Right cardiac atrium (tissue), 5 donors: Measurements from ENCODE around the gene DELE1. TPM values are rescaled to one million over a fixed set of nuclear protein-coding genes. Genes with fewer than 3 reads are reported as not detected.

Source experiments
- ATAC-seq, 2 donors: fragments of 200-7000 bp; cut with Tn5 transposase; one replicate each; pipeline versions ENCODE4 v1.8.0 to v1.9.1; 2020; ENCODE audit warnings: moderate library complexity in 2 of 2, mild to moderate bottlenecking in 1 of 2
- DNase-seq, 3 donors: peaks; one replicate each; pipeline ENCODE4 v3.0.0-alpha.2; 2020
- H3K27ac ChIP-seq: one replicate; pipeline ENCODE4 v1.5.1; 2013; ENCODE audit warnings: mild to moderate bottlenecking, low read length, control low read depth, moderate library complexity
- H3K27me3 ChIP-seq: one replicate; pipeline ENCODE4 v1.6.1; 2013; ENCODE audit not compliant: control insufficient read depth, insufficient read depth
- H3K4me1 ChIP-seq: one replicate; pipeline ENCODE4 v1.6.1; 2013; ENCODE audit warnings: low read length; ENCODE audit not compliant: control insufficient read depth, insufficient read depth
- H3K4me3 ChIP-seq: one replicate; pipeline ENCODE4 v1.5.1; 2013; ENCODE audit warnings: low read length, control low read depth
- H3K9me3 ChIP-seq: one replicate; pipeline ENCODE4 v1.6.1; 2013; ENCODE audit warnings: low read length; ENCODE audit not compliant: control insufficient read depth
- WGBS: extraction: QIAGEN DNeasy Blood & Tissue Kit; methylation state at CpG from one replicate; pipeline ENCODE4 v1.1.7; 2013; 5-methylcytosine and 5-hydroxymethylcytosine counted together
- intact Hi-C, 4 donors: fragments of 100-400 bp; cut with DNase I; formaldehyde crosslinking; loops; one replicate each; pipeline versions ENCODE4 v1.11.0 to v1.14.0; 2022 to 2023
- long read RNA-seq, 4 donors: library from polyadenylated mRNA; unstranded; transcript quantifications; one replicate each; pipeline ENCODE4 v2.0.0, GENCODE V29; 2020 to 2021
- polyA plus RNA-seq: library from polyadenylated mRNA; stranded (reverse); fragments of 200-250 nt; gene quantifications from one replicate; pipeline ENCODE4 v1.2.3, GENCODE V29; 2013
- total RNA-seq, 4 donors: library from RNA; stranded (reverse); fragmentation: NEBNext Ultra II Directional; extraction: Animal tissue kit (Norgen Biotek cat#: 25700); gene quantifications; one replicate each; pipeline ENCODE4 v1.2.1, GENCODE V29; 2021
- donor health status: healthy with polysubstance abuse.
- donor health status: DM: no; HTN: yes; CAD: no.
- donor health status: DM: no; HTN: no; CAD: no.
- donor health status: DM: no; HTN: yes; CAD: no; lungs with severe emphysema.
- donor health status: DM: yes; HTN: yes; CAD: no.

Gene DELE1
- 100 to 1,000 TPM in 2 of 4 donors, 10 to 100 TPM in 2; 82.6 to 109 (median 99.2) TPM for total RNA-seq
- polyA plus RNA-seq: 62.0 TPM
- long read RNA-seq, donor 1, full-length matches to known transcripts: 31 of 92 reads
- long read RNA-seq, donor 1, partial matches to known transcripts: 38 of 92 reads
- long read RNA-seq, donor 1, other reads (novel, unspliced or antisense): 23 of 92 reads
- long read RNA-seq, donor 2, full-length matches to known transcripts: 29 of 75 reads
- long read RNA-seq, donor 2, partial matches to known transcripts: 30 of 75 reads
- long read RNA-seq, donor 2, other reads (novel, unspliced or antisense): 16 of 75 reads
- long read RNA-seq, donor 3, full-length matches to known transcripts: 73 of 195 reads
- long read RNA-seq, donor 3, partial matches to known transcripts: 70 of 195 reads
- long read RNA-seq, donor 3, other reads (novel, unspliced or antisense): 52 of 195 reads
- long read RNA-seq, donor 4, full-length matches to known transcripts: 31 of 94 reads
- long read RNA-seq, donor 4, partial matches to known transcripts: 39 of 94 reads
- long read RNA-seq, donor 4, other reads (novel, unspliced or antisense): 24 of 94 reads

DNA sequence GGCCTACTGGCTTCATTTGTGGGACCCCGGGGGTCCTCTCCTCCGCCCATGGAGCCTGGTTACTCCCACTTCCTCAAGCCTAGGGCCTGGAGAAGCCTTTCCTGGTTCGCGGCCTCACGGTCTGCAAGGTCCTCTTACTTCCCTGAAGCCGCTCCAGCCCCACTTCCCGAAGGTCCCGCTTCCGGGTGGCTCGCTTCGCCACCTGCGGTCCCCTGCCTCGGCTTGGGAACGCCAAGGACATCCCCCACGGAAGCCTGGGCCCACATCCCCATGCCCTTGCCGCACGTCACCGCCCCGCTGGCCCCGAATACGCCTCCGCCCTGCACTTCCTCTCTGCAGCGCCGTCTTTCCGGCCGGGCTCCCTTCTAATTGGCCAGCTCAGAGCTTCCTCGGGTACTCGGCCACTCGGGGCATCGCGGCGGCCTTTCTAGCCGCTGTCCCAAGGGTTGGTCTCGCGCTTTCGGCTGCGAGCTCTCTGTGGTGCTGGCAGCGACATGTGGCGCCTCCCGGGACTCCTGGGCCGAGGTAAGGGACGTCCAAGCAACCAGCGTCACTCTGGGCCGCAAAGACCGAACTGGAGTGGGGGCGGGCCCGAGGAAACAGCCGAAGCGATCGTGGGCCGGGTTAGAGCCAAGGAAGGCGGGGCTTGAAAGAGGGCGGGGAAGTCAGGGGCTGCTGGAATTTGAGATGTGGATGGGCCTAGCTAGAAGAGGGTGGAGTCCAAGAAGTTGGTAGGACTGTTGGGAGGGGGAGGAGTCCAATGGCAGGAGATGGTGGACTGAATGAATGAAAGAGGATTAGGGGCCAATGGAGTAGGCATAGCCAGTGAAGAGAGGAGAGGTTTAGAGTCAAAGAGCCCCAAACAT is at the start of gene DELE1:
DELE1 (plus strand) TSS at position 424 of the 866 bp plus-strand sequence; CDS start at position 495, 71 bp downstream.
- Histone ChIP-seq H3K4me1 (peaks cover 2% of the 10 kb centered on the region), H3K9me3 (no peaks in the 10 kb centered on the region), H3K27me3 (no peaks in the 10 kb centered on the region), H3K4me3 (peak within 1 kb of the TSS; percentile 50), H3K27ac (peak within 1 kb of the TSS; percentile 89)
- intact Hi-C loops: loop anchor here in 1 of 4 donors (5.0 kb wide), 1 partner anchor 34 kb away; the partner anchor contains the start of gene PCDH12
- ATAC-seq: peak; percentile 98
- peak; percentile 96 to 98 (median 98) for DNase-seq
- WGBS: under 1% methylated on average over 53 of the region's 53 CpGs

DNA sequence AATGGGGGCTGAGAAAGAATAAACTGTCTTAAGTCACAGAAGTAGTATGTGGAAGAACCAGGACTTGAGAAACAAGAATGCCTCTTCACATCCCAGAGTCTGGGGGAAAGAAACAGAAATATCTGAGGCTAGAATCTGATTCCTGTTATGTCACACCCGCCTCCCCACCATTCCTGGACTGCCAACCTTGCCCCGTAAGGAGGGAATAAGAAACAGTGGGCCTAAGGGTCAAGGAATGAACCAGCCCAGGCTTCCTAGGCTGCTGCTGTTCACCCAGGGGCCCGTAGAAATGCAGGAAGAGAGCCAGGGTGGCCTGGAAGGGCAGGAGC is 49.8 kb upstream of the DELE1 start:
- H3K4me3 ChIP-seq: no peak overlapping the region
- no peak overlapping the region for H3K27ac ChIP-seq
- WGBS: 65% methylated on average over 3 of the region's 3 CpGs
- intact Hi-C loops: loop anchor here in 1 of 4 donors (10.0 kb wide), 1 partner anchor 69 kb away; no protein-coding TSS in a partner anchor
- DNase-seq (no peak), ATAC-seq (no peak)
- H3K4me1 ChIP-seq: peaks cover 4% of the 10 kb centered on the region
- no peaks in the 10 kb centered on the region for H3K9me3 ChIP-seq
- H3K27me3 ChIP-seq: no peaks in the 10 kb centered on the region

- intact Hi-C loops: loop anchor here in 1 of 4 donors (10.0 kb wide), 1 partner anchor 70 kb away; no protein-coding TSS in a partner anchor
- DNase-seq (peak in 1 of 3 donors; percentile 51), ATAC-seq (no peak)
- H3K27ac ChIP-seq: peak overlapping the region; percentile 21
- no peaks in the 10 kb centered on the region for H3K27me3 ChIP-seq
- H3K9me3 ChIP-seq: no peaks in the 10 kb centered on the region
- WGBS: 33% methylated on average over 16 of the region's 16 CpGs
- peak overlapping the region; percentile 90 for H3K4me3 ChIP-seq
- H3K4me1 ChIP-seq: peaks cover 4% of the 10 kb centered on the region
Measured at GRCh38 chr5:141874262-141874964, 49.3 kb upstream of the DELE1 start.

GRCh38 chr5:141875022-141875740 is 48.5 kb upstream of the DELE1 start:
- WGBS: 19% methylated on average over 9 of the region's 9 CpGs
- peak overlapping the region; percentile 32 for H3K27ac ChIP-seq
- H3K27me3 ChIP-seq: no peaks in the 10 kb centered on the region
- intact Hi-C loops: loop anchor here in 3 of 4 donors (5.0 to 10.0 kb wide), 3 partner anchors 48 to 173 kb away; no protein-coding TSS in a partner anchor
- H3K4me1 ChIP-seq: peaks cover 5% of the 10 kb centered on the region
- ATAC-seq (no peak), DNase-seq (no peak)
- H3K9me3 ChIP-seq: no peaks in the 10 kb centered on the region
- H3K4me3 ChIP-seq: peak overlapping the region; percentile 90

DNA sequence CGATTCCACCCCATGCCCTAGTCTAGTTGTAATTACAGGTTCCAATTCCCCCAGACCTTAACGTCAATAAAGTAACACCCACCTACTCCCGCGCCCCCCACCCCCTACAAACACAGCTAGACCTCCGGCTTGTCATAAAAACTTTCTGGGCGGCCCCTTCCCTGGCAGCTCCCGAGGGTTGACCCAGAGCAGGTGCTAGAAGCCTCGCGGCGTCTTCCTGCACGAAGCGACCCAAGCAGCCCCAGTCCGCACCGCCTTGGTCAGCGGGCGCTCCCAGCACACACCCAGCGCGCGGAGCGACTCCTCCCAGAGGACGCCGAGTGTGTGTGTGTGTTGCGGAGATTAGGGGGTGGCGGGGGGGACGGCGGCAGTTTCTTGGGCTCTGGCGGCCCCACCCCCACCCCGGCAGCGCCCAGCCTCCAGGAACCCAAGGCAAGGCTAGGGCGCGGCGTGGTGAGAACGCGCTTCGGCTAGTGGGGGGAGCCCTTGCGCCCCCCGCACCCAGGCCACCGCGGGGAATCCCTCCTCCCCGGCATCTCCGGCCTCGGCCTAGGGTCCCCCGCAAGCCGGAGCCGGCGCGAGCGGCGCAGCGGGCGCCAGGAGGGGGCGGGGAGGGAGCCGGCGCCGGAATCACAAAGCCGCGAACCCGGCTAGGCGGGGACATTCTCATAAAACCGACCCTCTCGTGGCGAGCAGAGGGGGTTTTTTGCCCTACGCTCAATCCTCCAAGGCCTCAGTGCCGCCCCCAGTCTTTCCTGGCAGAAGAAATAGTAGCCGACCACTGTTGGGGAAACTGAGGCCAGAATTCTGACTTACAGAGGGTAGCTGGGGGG is 47.7 kb upstream of the DELE1 start:
- WGBS: under 1% methylated on average over 65 of the region's 65 CpGs
- DNase-seq (peak; percentile 53 to 79 (median 73)), ATAC-seq (peak; percentile 4 to 42)
- Histone ChIP-seq H3K4me1 (peaks cover 6% of the 10 kb centered on the region), H3K27me3 (no peaks in the 10 kb centered on the region), H3K9me3 (no peaks in the 10 kb centered on the region), H3K27ac (peak overlapping the region; percentile 65), H3K4me3 (peak overlapping the region; percentile 90)
- intact Hi-C loops: loop anchor here in 3 of 4 donors (5.0 to 10.0 kb wide), 3 partner anchors 49 to 174 kb away; no protein-coding TSS in a partner anchor

GRCh38 chr5:141876628-141877355 is 46.9 kb upstream of the DELE1 start:
- peak in 2 of 3 donors; percentile 68 to 75 for DNase-seq
- 1% methylated on average over 42 of the region's 42 CpGs for WGBS
- intact Hi-C loops: loop anchor here in 3 of 4 donors (5.0 to 10.0 kb wide), 3 partner anchors 49 to 174 kb away; no protein-coding TSS in a partner anchor
- no peaks in the 10 kb centered on the region for H3K27me3 ChIP-seq
- peaks cover 3% of the 10 kb centered on the region for H3K4me1 ChIP-seq
- no peak for ATAC-seq
- peak overlapping the region; percentile 65 for H3K27ac ChIP-seq
- peak overlapping the region; percentile 90 for H3K4me3 ChIP-seq
- H3K9me3 ChIP-seq: no peaks in the 10 kb centered on the region

- DNase-seq: peak in 2 of 3 donors; percentile 68 to 70
- intact Hi-C loops: loop anchor here in 3 of 4 donors (2.0 to 10.0 kb wide), 4 partner anchors 50 to 175 kb away; no protein-coding TSS in a partner anchor
- H3K27me3 ChIP-seq: no peaks in the 10 kb centered on the region
Measured at GRCh38 chr5:141877356-141878185, 46.1 kb upstream of the DELE1 start.

DNA sequence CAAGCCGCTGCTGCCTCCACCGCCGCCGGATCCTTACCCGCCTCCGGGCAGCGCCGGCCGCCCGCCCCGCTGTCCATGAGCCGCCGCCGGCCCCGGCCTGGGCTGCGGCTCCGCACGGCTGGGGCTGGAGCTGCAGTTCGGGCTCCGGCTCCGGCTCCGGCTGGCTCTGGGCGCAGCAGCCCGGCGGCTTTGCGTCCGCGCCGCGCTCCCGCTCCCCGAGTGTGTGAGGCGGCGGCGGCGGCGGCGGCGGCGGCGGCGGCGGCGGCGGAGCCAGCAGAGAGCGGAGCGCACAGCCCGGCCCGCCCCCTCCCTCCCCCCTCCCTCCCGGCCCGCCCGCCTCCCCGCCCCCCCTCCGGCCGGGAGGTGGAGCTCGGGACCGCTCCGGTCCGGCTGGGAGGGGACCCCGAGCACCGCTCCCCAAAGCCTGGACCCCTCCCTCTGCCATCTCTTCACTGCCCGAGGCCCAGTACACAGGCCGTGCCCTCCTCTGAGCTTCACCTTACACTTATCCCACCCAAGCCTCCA is 45.4 kb upstream of the DELE1 start, which contains the start of gene PCDH1:
PCDH1 (minus strand) TSS at position 225 of the 525 bp plus-strand sequence; CDS start at position 77, 148 bp downstream.
- peak within 1 kb of the TSS; percentile 83 for H3K27ac ChIP-seq
- no peaks in the 10 kb centered on the region for H3K9me3 ChIP-seq
- H3K4me1 ChIP-seq: peaks cover 3% of the 10 kb centered on the region
- under 1% methylated on average over 56 of the region's 63 CpGs for WGBS
- peak within 1 kb of the TSS; percentile 90 for H3K4me3 ChIP-seq
- peak in 2 of 3 donors; percentile 72 to 81 for DNase-seq
- intact Hi-C loops: loop anchor here in 3 of 4 donors (2.0 to 10.0 kb wide), 4 partner anchors 51 to 176 kb away; no protein-coding TSS in a partner anchor
- peak; percentile 67 to 71 for ATAC-seq
- no peaks in the 10 kb centered on the region for H3K27me3 ChIP-seq

More at GRCh38 chr5:141877356-141878185, 46.1 kb upstream of the DELE1 start:
- under 1% methylated on average over 55 of the region's 55 CpGs for WGBS
- ATAC-seq: no peak
- peak overlapping the region; percentile 90 for H3K4me3 ChIP-seq
- no peaks in the 10 kb centered on the region for H3K9me3 ChIP-seq
- peak overlapping the region; percentile 51 for H3K27ac ChIP-seq
- H3K4me1 ChIP-seq: peaks cover 3% of the 10 kb centered on the region
